ENCODE results near the gene PTPRA. TPM values are rescaled to one million over a fixed set of nuclear protein-coding genes. Genes with fewer than 3 reads are reported as not detected.

Gene PTPRA
- total RNA-seq, 4 donors from 2014 or later = 49.2 to 80.8 (median 60.4) TPM

GRCh38 chr20:2903686-2904085, 30.4 kb downstream of the PTPRA start:
- Histone ChIP-seq H3K27me3 (no peaks in the 10 kb centered on the region), H3K9me3 (no peaks in the 10 kb centered on the region), H3K4me3 (no peak overlapping the region), H3K4me1 (peaks cover 0 to 30% (median 23%) of the 10 kb centered on the region in 4 donors), H3K27ac (replicated peaks in 1 of 4) (no peak overlapping the region), H3K36me3 (no peaks in the 10 kb centered on the region)
- WGBS = 99% methylated on average over 6 of the region's 6 CpGs
- no peak for TF ChIP-seq POLR2AphosphoS5 (IDR thresholded peaks at IDR 0.05)
- no peak for TF ChIP-seq EP300 (IDR thresholded peaks at IDR 0.05)
- TF ChIP-seq POLR2A (IDR thresholded peaks at IDR 0.05; ENCODE audit: low read depth) = no peak
- TF ChIP-seq CTCF (IDR thresholded peaks at IDR 0.05) = no peak
- no peak for DNase-seq (ENCODE audit: extremely low spot score)
- intact Hi-C loops (cut with DNase I) = no loop called here

- Histone ChIP-seq H3K36me3 (no peaks in the 10 kb centered on the region), H3K27ac (replicated peaks in 1 of 4) (no peak overlapping the region), H3K27me3 (no peaks in the 10 kb centered on the region), H3K4me1 (peaks cover 0 to 15% (median 8%) of the 10 kb centered on the region in 4 donors), H3K9me3 (no peaks in the 10 kb centered on the region), H3K4me3 (no peak overlapping the region)
- no peak for TF ChIP-seq CTCF (IDR thresholded peaks at IDR 0.05)
- TF ChIP-seq EP300 (IDR thresholded peaks at IDR 0.05) = no peak
- TF ChIP-seq POLR2A (IDR thresholded peaks at IDR 0.05; ENCODE audit: low read depth) = no peak
- no peak for TF ChIP-seq POLR2AphosphoS5 (IDR thresholded peaks at IDR 0.05)
- DNase-seq (ENCODE audit: extremely low spot score) = no peak
- 69% methylated on average over 3 of the region's 3 CpGs for WGBS
- intact Hi-C loops (cut with DNase I) = no loop called here
Observed at GRCh38 chr20:2907519-2907918, 34.2 kb downstream of the PTPRA start.

- H3K9me3 ChIP-seq = no peaks in the 10 kb centered on the region
- intact Hi-C loops (cut with DNase I) = no loop called here
- WGBS = 100% methylated on average over 2 of the region's 2 CpGs
Observed at GRCh38 chr20:2909953-2910352, 36.7 kb downstream of the PTPRA start.

GRCh38 chr20:2911200-2911599, 37.9 kb downstream of the PTPRA start:
- no peak overlapping the region for H3K27ac ChIP-seq (replicated peaks in 1 of 4)
- H3K4me1 ChIP-seq = peaks cover 0 to 11% (median 8%) of the 10 kb centered on the region in 4 donors
- H3K4me3 ChIP-seq = no peak overlapping the region
- H3K27me3 ChIP-seq = no peaks in the 10 kb centered on the region
- no peak for DNase-seq (ENCODE audit: extremely low spot score)
- no peaks in the 10 kb centered on the region for H3K36me3 ChIP-seq
- TF ChIP-seq EP300 (IDR thresholded peaks at IDR 0.05) (no peak), POLR2A (IDR thresholded peaks at IDR 0.05; ENCODE audit: low read depth) (no peak), CTCF (IDR thresholded peaks at IDR 0.05) (no peak), POLR2AphosphoS5 (IDR thresholded peaks at IDR 0.05) (no peak)
- no peaks in the 10 kb centered on the region for H3K9me3 ChIP-seq
- intact Hi-C loops (cut with DNase I) = no loop called here

More at GRCh38 chr20:2909953-2910352, 36.7 kb downstream of the PTPRA start:
- Histone ChIP-seq H3K4me1 (peaks cover 0 to 11% (median 8%) of the 10 kb centered on the region in 4 donors), H3K36me3 (no peaks in the 10 kb centered on the region), H3K27ac (replicated peaks in 1 of 4) (no peak overlapping the region), H3K27me3 (no peaks in the 10 kb centered on the region), H3K4me3 (no peak overlapping the region)
- no peak for TF ChIP-seq POLR2AphosphoS5 (IDR thresholded peaks at IDR 0.05)
- no peak for TF ChIP-seq POLR2A (IDR thresholded peaks at IDR 0.05; ENCODE audit: low read depth)
- TF ChIP-seq CTCF (IDR thresholded peaks at IDR 0.05) = no peak
- no peak for TF ChIP-seq EP300 (IDR thresholded peaks at IDR 0.05)
- DNase-seq (ENCODE audit: extremely low spot score) = no peak

- no peak for DNase-seq (ENCODE audit: extremely low spot score)
- Histone ChIP-seq H3K4me3 (no peak overlapping the region), H3K36me3 (no peaks in the 10 kb centered on the region), H3K9me3 (no peaks in the 10 kb centered on the region), H3K4me1 (peaks cover 0 to 4% (median 0%) of the 10 kb centered on the region in 4 donors), H3K27me3 (no peaks in the 10 kb centered on the region), H3K27ac (replicated peaks in 1 of 4) (no peak overlapping the region)
- TF ChIP-seq POLR2A (IDR thresholded peaks at IDR 0.05; ENCODE audit: low read depth) (no peak), CTCF (IDR thresholded peaks at IDR 0.05) (no peak), EP300 (IDR thresholded peaks at IDR 0.05) (no peak), POLR2AphosphoS5 (IDR thresholded peaks at IDR 0.05) (no peak)
- intact Hi-C loops (cut with DNase I) = no loop called here
Observed at GRCh38 chr20:2914160-2914559, 40.9 kb downstream of the PTPRA start.

Data from esophagus muscularis mucosa (tissue), 4 donors.